Hematopoietic multipotent progenitor cell (in vitro differentiated cells): ENCODE measurements around the gene RCSD1. TPM values are rescaled to one million over a fixed set of nuclear protein-coding genes. Genes with fewer than 3 reads are reported as not detected.

ENCODE experiments used
- DNase-seq, 3 donors: peaks; one replicate each; pipeline ENCODE4 v3.0.0-alpha.2; 2011 to 2015; ENCODE audit warnings: low read depth in 2 of 3, low spot score in 2 of 3
- total RNA-seq: library from RNA; depleted of rRNA; stranded (reverse); fragments of >200 nt; gene quantifications from one replicate; pipeline ENCODE4 v1.2.3, GENCODE V29; 2012

The RCSD1 gene
- total RNA-seq, 1 donor = 218 TPM

- DNase-seq = no peak
Observed at GRCh38 chr1:167663002-167663772, 33.2 kb downstream of the RCSD1 start.

- DNase-seq = no peak
Observed at GRCh38 chr1:167665469-167665868, 35.4 kb downstream of the RCSD1 start.

GRCh38 chr1:167666416-167666815 lies 36.4 kb downstream of the RCSD1 start:
- no peak for DNase-seq

- DNase-seq = no peak
Observed at GRCh38 chr1:167667536-167667935, 37.5 kb downstream of the RCSD1 start.

- DNase-seq = no peak
Observed at GRCh38 chr1:167668108-167668507, 38.1 kb downstream of the RCSD1 start.

GRCh38 chr1:167669209-167670124 lies 39.4 kb downstream of the RCSD1 start:
- no peak for DNase-seq

GRCh38 chr1:167670563-167670962 lies 40.5 kb downstream of the RCSD1 start:
- DNase-seq = no peak

GRCh38 chr1:167671727-167672511 lies 41.9 kb downstream of the RCSD1 start:
- no peak for DNase-seq

GRCh38 chr1:167672831-167673230 lies 42.8 kb downstream of the RCSD1 start:
- DNase-seq = no peak

- DNase-seq = no peak
Observed at GRCh38 chr1:167673265-167673664, 43.2 kb downstream of the RCSD1 start.

- DNase-seq = no peak
Observed at GRCh38 chr1:167674156-167674555, 44.1 kb downstream of the RCSD1 start.

GRCh38 chr1:167675440-167675839 lies 45.4 kb downstream of the RCSD1 start:
- no peak for DNase-seq

- no peak for DNase-seq
Observed at GRCh38 chr1:167676205-167676915, 46.3 kb downstream of the RCSD1 start.

- no peak for DNase-seq
Observed at GRCh38 chr1:167676916-167677848, 47.1 kb downstream of the RCSD1 start.

GRCh38 chr1:167678422-167678821 lies 48.4 kb downstream of the RCSD1 start:
- DNase-seq = no peak

- DNase-seq = no peak
Observed at GRCh38 chr1:167678838-167679237, 48.8 kb downstream of the RCSD1 start.

GRCh38 chr1:167679714-167680113 lies 49.7 kb downstream of the RCSD1 start:
- DNase-seq = no peak

GRCh38 chr1:167681024-167681423 lies 51.0 kb downstream of the RCSD1 start:
- no peak for DNase-seq

- DNase-seq = no peak
Observed at GRCh38 chr1:167681451-167682098, 51.5 kb downstream of the RCSD1 start.
